MCF 10A (cell line): Measurements from ENCODE around the gene PLEKHA1. TPM values are rescaled to one million over a fixed set of nuclear protein-coding genes. Genes with fewer than 3 reads are reported as not detected.

Experiments used
- BruUV-seq: library from RNA; stranded (reverse); fragments of 400-500 nt; replicated peaks from 2 replicates; lab custom pipeline; 2021; lab: Mats Ljungman, UMichigan
- CTCF ChIA-PET: fragments of 300-600 bp; sonication (Branson Sonifier 250); formaldehyde crosslinking; extraction: SDS; loops from one replicate; lab custom pipeline; 2021; ENCODE audit warnings: antibody characterized with exemption, inconsistent platforms; lab: Yijun Ruan, JAX
- POLR2A ChIA-PET: fragments of 300-600, 350-650 bp; sonication (Branson Sonifier 250); formaldehyde crosslinking; extraction: SDS; loops from one replicate; lab custom pipeline; 2020; ENCODE audit warnings: antibody characterized with exemption, inconsistent platforms; lab: Yijun Ruan, JAX
- DNase-seq: peaks from one replicate; pipeline ENCODE4 v3.0.0-alpha.2; 2018; ENCODE audit not compliant: unreplicated experiment
- H3K27ac Mint-ChIP-seq: one replicate; pipeline ENCODE4 v1.8.0; 2022; ENCODE audit warnings: mild to moderate bottlenecking, low read depth, mixed read lengths; ENCODE audit not compliant: unreplicated experiment
- H3K27me3 Mint-ChIP-seq: one replicate; pipeline ENCODE4 v1.8.0; 2022; ENCODE audit warnings: mixed read lengths; ENCODE audit not compliant: insufficient read depth, unreplicated experiment
- H3K36me3 Mint-ChIP-seq: one replicate; pipeline ENCODE4 v1.8.0; 2022; ENCODE audit warnings: mild to moderate bottlenecking, moderate library complexity, mixed read lengths; ENCODE audit not compliant: insufficient read depth, unreplicated experiment
- H3K4me1 Mint-ChIP-seq: one replicate; pipeline ENCODE4 v1.8.0; 2022; ENCODE audit warnings: mixed read lengths; ENCODE audit not compliant: insufficient read depth, unreplicated experiment
- H3K4me3 Mint-ChIP-seq: one replicate; pipeline ENCODE4 v1.8.0; 2022; ENCODE audit warnings: mild to moderate bottlenecking, moderate library complexity, mixed read lengths; ENCODE audit not compliant: unreplicated experiment
- H3K9me3 Mint-ChIP-seq: one replicate; pipeline ENCODE4 v1.8.0; 2022; ENCODE audit warnings: mixed read lengths; ENCODE audit not compliant: unreplicated experiment
- CTCF ChIP-seq: fragments of 200-600 bp; IDR thresholded peaks from one replicate; pipeline ENCODE4 v1.8.0; 2022; ENCODE audit warnings: antibody characterized with exemption, mild to moderate bottlenecking; ENCODE audit not compliant: unreplicated experiment
- intact Hi-C: fragments of 100-400 bp; cut with micrococcal nuclease; formaldehyde crosslinking; loops from 2 replicates; pipeline ENCODE4 v1.14.1; 2022
- total RNA-seq: library from RNA; stranded (reverse); gene quantifications from 2 replicates; pipeline ENCODE4 v1.2.3, GENCODE V29; 2022

Gene PLEKHA1
- total RNA-seq, 1 experiment from 2014 or later, result 55.8 TPM

DNA sequence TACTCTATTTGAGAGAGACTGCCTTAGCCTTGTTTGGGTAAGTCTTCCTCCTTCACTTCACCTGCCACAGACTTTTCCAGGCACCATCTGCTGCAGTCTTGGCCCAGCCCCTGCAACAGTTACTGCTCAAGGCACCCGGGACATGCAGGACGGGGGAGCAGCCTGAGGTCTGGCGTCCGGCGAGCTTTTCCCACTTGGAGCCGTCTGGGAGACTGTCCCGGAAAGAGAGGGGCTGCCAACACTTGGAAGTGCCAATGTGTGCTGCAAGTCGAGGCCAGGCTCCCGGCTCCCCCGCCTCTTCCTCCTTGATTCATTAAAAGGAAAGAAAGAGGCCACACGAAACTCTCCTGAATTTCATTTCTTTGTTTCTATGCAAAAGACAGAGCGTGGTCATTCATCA, 100.6 kb downstream of the PLEKHA1 start:
- intact Hi-C loops, result no loop called here
- no peak for TF ChIP-seq CTCF
- DNase-seq, result no peak
- ChIA-PET CTCF (no interaction called here), POLR2A (interaction anchor here (1.9 to 15.0 kb wide), 2 partner anchors 15 to 25 kb away, joined by 3 to 291 read pairs; no protein-coding TSS in a partner anchor)
- Mint-ChIP-seq H3K36me3 (peaks cover 21% of the 10 kb centered on the region), H3K27me3 (no peaks in the 10 kb centered on the region), H3K9me3 (no peaks in the 10 kb centered on the region), H3K4me3 (no peak overlapping the region), H3K4me1 (peaks cover 21% of the 10 kb centered on the region), H3K27ac (no peak overlapping the region)
- no TSS peak for BruUV-seq

DNA sequence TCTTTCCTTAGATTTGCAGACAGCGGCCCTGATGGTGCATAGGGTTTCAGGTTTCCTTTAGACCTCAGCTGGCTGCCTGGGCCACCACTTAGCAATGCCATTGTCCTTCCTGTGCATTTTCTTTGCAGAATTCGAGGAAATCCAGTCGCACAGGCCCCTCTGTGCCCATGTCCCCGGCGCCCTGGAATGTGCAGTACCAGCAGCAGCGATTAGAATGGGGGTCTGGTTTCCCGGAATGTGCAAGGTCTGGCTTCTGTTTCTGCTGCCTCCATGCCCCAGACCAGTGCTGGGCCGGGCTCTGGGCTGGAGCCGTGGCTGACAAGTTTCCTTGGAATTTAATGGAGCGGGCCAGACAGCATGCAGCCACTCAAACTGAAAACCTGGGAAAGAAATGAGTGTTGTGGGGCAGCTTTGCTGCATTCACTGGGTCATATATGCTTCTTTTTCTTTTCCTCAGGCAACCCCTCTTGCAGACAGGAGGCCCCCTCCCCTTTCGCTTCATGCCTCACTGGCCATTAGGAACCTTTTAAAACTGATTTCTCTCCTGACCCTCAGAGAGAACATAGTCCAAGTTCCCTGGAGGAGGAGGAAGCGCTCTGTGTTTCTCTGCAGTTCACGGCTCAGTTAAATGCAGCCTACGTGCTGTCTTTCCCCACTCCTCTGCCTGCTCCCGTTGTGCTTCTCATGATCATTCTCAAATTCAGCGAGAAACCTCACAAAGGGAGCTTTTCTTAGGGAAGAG, 101.3 kb downstream of the PLEKHA1 start:
- DNase-seq, result no peak
- no peaks in the 10 kb centered on the region for H3K27me3 Mint-ChIP-seq
- H3K36me3 Mint-ChIP-seq, result peaks cover 21% of the 10 kb centered on the region
- no TSS peak for BruUV-seq
- peak overlapping the region; percentile 12 for H3K27ac Mint-ChIP-seq
- POLR2A ChIA-PET, result interaction anchor here (0.7 to 15.0 kb wide), 4 partner anchors 14 to 26 kb away, joined by 3 to 291 read pairs (median 5); no protein-coding TSS in a partner anchor
- H3K4me1 Mint-ChIP-seq, result peaks cover 15% of the 10 kb centered on the region
- H3K4me3 Mint-ChIP-seq, result no peak overlapping the region
- H3K9me3 Mint-ChIP-seq, result no peaks in the 10 kb centered on the region
- CTCF ChIA-PET, result interaction anchor here (0.6 kb wide), 1 partner anchor 104 kb away, joined by 3 read pairs; no protein-coding TSS in a partner anchor
- no peak for TF ChIP-seq CTCF
- intact Hi-C loops, result no loop called here

DNA sequence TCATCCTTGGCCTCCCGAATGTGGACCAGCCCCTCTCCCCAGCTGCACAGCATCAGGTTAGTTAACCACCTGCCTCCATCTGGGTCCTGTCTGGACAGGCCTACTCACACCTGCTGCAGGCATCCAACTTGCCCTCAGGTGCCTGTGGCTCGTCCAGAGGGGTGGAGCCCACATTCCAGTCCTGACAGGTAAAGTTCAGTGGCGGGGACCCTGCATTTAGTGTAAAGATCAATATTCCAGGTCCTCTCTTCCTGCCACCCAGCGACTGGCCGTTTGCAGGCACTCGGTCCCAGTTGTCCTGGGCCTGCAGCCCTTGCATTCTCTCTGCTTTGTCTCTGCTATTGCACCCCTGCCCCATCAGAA, 101.8 kb downstream of the PLEKHA1 start:
- peak; percentile 51 for DNase-seq
- H3K4me3 Mint-ChIP-seq, result no peak overlapping the region
- peaks cover 23% of the 10 kb centered on the region for H3K36me3 Mint-ChIP-seq
- no peaks in the 10 kb centered on the region for H3K27me3 Mint-ChIP-seq
- TF ChIP-seq CTCF, result no peak
- H3K4me1 Mint-ChIP-seq, result peaks cover 14% of the 10 kb centered on the region
- intact Hi-C loops, result no loop called here
- no TSS peak for BruUV-seq
- peak overlapping the region; percentile 12 for H3K27ac Mint-ChIP-seq
- CTCF ChIA-PET, result interaction anchor here (0.6 kb wide), 1 partner anchor 105 kb away, joined by 3 read pairs; no protein-coding TSS in a partner anchor
- POLR2A ChIA-PET, result interaction anchor here (0.7 to 2.4 kb wide), 2 partner anchors 15 to 18 kb away, joined by 3 to 7 read pairs; no protein-coding TSS in a partner anchor
- H3K9me3 Mint-ChIP-seq, result no peaks in the 10 kb centered on the region

DNA sequence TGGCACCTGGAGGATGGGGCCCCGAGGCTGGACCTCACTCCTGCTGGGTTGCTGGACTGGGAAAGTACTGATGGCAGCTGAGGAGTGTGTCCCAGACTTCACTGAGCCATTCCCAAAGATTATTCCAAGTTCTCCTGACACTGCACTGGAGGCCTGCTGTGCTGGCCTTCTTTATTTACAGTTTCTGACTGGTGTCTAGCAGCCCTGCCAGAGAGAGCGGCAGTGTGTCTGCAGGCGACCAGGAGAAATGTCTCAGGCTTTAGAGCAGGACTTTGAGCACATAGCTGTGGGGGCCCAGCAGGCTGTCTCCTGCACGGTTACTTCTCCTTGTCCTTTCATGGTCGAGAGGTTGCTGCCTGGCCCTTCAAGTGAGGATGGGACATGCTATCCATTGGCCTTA, 102.9 kb downstream of the PLEKHA1 start:
- Mint-ChIP-seq H3K27me3 (no peaks in the 10 kb centered on the region), H3K27ac (no peak overlapping the region), H3K9me3 (peaks cover 8% of the 10 kb centered on the region), H3K4me1 (peaks cover 14% of the 10 kb centered on the region), H3K36me3 (peaks cover 21% of the 10 kb centered on the region), H3K4me3 (no peak overlapping the region)
- CTCF ChIA-PET, result interaction anchor here (0.7 kb wide), 1 partner anchor 38 kb away, joined by 3 read pairs; no protein-coding TSS in a partner anchor
- POLR2A ChIA-PET, result interaction anchor here (0.7 to 2.6 kb wide), 3 partner anchors 8 to 40 kb away, joined by 3 to 17 read pairs (median 7); no protein-coding TSS in a partner anchor
- no TSS peak for BruUV-seq
- no peak for TF ChIP-seq CTCF
- intact Hi-C loops, result no loop called here
- no peak for DNase-seq
